A673 (cell line): ENCODE results near the gene NTNG1.

Experiments used
- EZH2 ChIP-seq: fragments of 200-600 bp; sonication (generic); IDR thresholded peaks from 2 replicates; pipeline ENCODE4 v1.6.1; 2017; ENCODE audit warnings: borderline replicate concordance, low read depth, mild to moderate bottlenecking, mixed read lengths, antibody characterized with exemption, low read length; ENCODE audit not compliant: poor library complexity, severe bottlenecking
- TF ChIP-seq, protein P1 (sequence below): fragments of 300-800, 200-600 bp; sonication (generic); conservative IDR thresholded peaks from 2 replicates; pipeline ENCODE4 v1.5.1; 2017; ENCODE audit warnings: low read depth, mild to moderate bottlenecking, antibody characterized with exemption, low read length, moderate library complexity, mixed read lengths

DNA sequence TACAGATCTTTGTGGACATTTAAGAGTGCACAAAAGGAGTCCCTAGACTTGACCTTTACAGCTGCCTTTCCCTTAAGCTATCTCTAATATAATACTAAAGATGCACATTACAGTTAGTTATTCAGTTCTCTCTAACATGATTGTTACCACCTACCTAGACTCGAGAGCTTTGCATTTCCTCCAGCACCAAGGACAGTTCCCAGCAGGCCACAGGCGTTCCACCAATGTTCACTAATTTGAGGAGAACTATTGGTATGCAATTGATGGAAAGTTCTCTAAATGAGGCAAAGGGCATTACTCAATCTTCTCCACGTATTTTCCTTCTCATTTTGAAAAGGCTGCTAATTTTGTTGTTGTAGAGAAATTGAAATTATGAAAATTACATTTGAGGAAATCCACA lies 5.4 kb upstream of the NTNG1 start:
- TF ChIP-seq, protein P1, sequence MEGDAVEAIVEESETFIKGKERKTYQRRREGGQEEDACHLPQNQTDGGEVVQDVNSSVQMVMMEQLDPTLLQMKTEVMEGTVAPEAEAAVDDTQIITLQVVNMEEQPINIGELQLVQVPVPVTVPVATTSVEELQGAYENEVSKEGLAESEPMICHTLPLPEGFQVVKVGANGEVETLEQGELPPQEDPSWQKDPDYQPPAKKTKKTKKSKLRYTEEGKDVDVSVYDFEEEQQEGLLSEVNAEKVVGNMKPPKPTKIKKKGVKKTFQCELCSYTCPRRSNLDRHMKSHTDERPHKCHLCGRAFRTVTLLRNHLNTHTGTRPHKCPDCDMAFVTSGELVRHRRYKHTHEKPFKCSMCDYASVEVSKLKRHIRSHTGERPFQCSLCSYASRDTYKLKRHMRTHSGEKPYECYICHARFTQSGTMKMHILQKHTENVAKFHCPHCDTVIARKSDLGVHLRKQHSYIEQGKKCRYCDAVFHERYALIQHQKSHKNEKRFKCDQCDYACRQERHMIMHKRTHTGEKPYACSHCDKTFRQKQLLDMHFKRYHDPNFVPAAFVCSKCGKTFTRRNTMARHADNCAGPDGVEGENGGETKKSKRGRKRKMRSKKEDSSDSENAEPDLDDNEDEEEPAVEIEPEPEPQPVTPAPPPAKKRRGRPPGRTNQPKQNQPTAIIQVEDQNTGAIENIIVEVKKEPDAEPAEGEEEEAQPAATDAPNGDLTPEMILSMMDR = no peak
- TF ChIP-seq EZH2 = no peak
